Measurements from ENCODE around the gene PAPOLB. TPM values are rescaled to one million over a fixed set of nuclear protein-coding genes. Genes with fewer than 3 reads are reported as not detected.

The PAPOLB gene
- total RNA-seq, 1 experiment from 2014 or later, result 0.13 TPM

DNA sequence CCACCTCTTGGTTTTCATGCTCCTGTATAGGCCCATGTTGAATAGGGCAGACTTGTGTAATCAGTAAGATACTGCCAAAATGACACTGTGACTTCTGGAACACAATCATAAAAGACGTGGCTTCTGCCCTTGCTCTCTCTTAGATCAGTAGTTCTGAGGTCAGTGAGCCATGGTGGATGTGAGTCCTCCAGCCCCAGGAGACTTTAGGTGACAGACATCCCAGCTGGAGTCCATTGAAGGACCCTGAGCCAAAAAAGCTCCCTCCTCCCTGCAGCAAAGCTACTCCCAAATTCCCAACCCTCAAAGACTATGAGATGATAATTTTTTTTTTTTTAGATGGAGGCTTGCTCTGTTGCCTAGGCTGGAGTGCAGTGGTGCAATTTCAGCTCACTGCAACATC is 24.8 kb upstream of the PAPOLB start:
- H2AK5ac ChIP-seq (ENCODE audit: insufficient read length, low read length), result no peak overlapping the region
- no peak overlapping the region for H2BK120ac ChIP-seq (ENCODE audit: low read depth, low read length, poor library complexity, severe bottlenecking)
- Mint-ChIP-seq H3K9me3 (no peaks in the 10 kb centered on the region; a peak in 2 of 5 replicates), H3K36me3 (ENCODE audit: insufficient read depth in 1 of 3, low read depth in 3 of 3) (no peaks in the 10 kb centered on the region; a peak in 1 of 7 replicates), H3K4me1 (peaks cover 11 to 15% of the 10 kb centered on the region in 2 experiments), H3K4me3 (no peak overlapping the region), H3K27me3 (ENCODE audit: low read depth) (peaks cover 18% of the 10 kb centered on the region), H3K27ac (no peak overlapping the region)
- no peak overlapping the region for H3K27ac ChIP-seq (ENCODE audit: insufficient read length, low read depth, low read length)
- H4K5ac ChIP-seq (ENCODE audit: insufficient read length, low read depth, low read length), result no peak overlapping the region
- H3K14ac ChIP-seq (ENCODE audit: insufficient read depth, low read length), result no peak overlapping the region
- H3K9me3 ChIP-seq (ENCODE audit: control insufficient read depth, low read depth, low read length), result no peaks in the 10 kb centered on the region
- no peaks in the 10 kb centered on the region for H3K79me1 ChIP-seq (ENCODE audit: insufficient read depth, low read depth, low read length, poor library complexity, severe bottlenecking)
- H3K56ac ChIP-seq (ENCODE audit: insufficient read length, low read depth, low read length), result no peak overlapping the region
- no peak overlapping the region for H3K4me2 ChIP-seq (ENCODE audit: insufficient read depth, insufficient read length, low read length)
- DNase-seq, result no peak
- no peak overlapping the region for H3K9ac ChIP-seq (ENCODE audit: extremely low read depth, insufficient read length, low read length)
- H4K20me1 ChIP-seq (ENCODE audit: control insufficient read depth, insufficient read depth, insufficient read length), result no peaks in the 10 kb centered on the region
- H3K4me1 ChIP-seq (ENCODE audit: insufficient read depth, low read length), result no peaks in the 10 kb centered on the region
- H3T11ph ChIP-seq (ENCODE audit: low read length), result no peak overlapping the region
- H4K91ac ChIP-seq (ENCODE audit: insufficient read length, low read depth, low read length), result no peak overlapping the region
- no peak overlapping the region for H2AFZ ChIP-seq (ENCODE audit: low read length)
- H3K18ac ChIP-seq (ENCODE audit: insufficient read length, low read depth, low read length), result no peak overlapping the region
- no peak overlapping the region for H2BK12ac ChIP-seq (ENCODE audit: insufficient read length, low read depth, low read length)
- no peaks in the 10 kb centered on the region for H3K79me2 ChIP-seq (ENCODE audit: insufficient read depth, low read length)
- H3K4ac ChIP-seq (ENCODE audit: low read depth, low read length), result no peak overlapping the region
- no peak overlapping the region for H2BK15ac ChIP-seq (ENCODE audit: low read depth, low read length)
- no peak overlapping the region for H2BK5ac ChIP-seq (ENCODE audit: insufficient read length, low read length)
- WGBS (ENCODE audit: extremely low coverage, insufficient read length, low lambda C conversion rate), result no CpG with 5 or more reads among the region's 1 CpG
- no peaks in the 10 kb centered on the region for H3K27me3 ChIP-seq (ENCODE audit: insufficient read depth, low read length)
- H2BK20ac ChIP-seq (ENCODE audit: low read depth, low read length, poor library complexity, severe bottlenecking), result no peak overlapping the region
- TF ChIP-seq, protein P1, sequence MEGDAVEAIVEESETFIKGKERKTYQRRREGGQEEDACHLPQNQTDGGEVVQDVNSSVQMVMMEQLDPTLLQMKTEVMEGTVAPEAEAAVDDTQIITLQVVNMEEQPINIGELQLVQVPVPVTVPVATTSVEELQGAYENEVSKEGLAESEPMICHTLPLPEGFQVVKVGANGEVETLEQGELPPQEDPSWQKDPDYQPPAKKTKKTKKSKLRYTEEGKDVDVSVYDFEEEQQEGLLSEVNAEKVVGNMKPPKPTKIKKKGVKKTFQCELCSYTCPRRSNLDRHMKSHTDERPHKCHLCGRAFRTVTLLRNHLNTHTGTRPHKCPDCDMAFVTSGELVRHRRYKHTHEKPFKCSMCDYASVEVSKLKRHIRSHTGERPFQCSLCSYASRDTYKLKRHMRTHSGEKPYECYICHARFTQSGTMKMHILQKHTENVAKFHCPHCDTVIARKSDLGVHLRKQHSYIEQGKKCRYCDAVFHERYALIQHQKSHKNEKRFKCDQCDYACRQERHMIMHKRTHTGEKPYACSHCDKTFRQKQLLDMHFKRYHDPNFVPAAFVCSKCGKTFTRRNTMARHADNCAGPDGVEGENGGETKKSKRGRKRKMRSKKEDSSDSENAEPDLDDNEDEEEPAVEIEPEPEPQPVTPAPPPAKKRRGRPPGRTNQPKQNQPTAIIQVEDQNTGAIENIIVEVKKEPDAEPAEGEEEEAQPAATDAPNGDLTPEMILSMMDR (conservative IDR thresholded peaks at IDR 0.05), result no peak
- no peak overlapping the region for H3K23ac ChIP-seq (ENCODE audit: insufficient read length, low read depth, low read length)
- H3K23me2 ChIP-seq (ENCODE audit: insufficient read length, low read depth, low read length, poor library complexity, severe bottlenecking), result peaks cover 11% of the 10 kb centered on the region
- no peak overlapping the region for H4K8ac ChIP-seq (replicated peaks; ENCODE audit: insufficient read length, low read depth, low read length)

Data from H9 (cell line).